Breast epithelium (tissue), 4 donors: ENCODE measurements around the gene MEIS3. TPM values are rescaled to one million over a fixed set of nuclear protein-coding genes. Genes with fewer than 3 reads are reported as not detected.
"Not testable (repeated sequence)": the region's sequence is repeated elsewhere in the genome, so short reads cannot be mapped to it uniquely, and the experiment has no call there.

Experiments
- DNase-seq, 2 donors: peaks; one replicate each; pipeline ENCODE4 v3.0.0-alpha.2; 2019; ENCODE audit warnings: low spot score in 2 of 2
- H3K27ac ChIP-seq, 2 donors: fragments of 200-600 bp; sonication (generic) in 1 of 2; one replicate each; pipeline ENCODE4 v1.5.1; 2016 to 2019; ENCODE audit warnings: mild to moderate bottlenecking in 1 of 2
- H3K27me3 ChIP-seq, 2 donors: fragments of 200-600 bp; sonication (generic) in 1 of 2; one replicate each; pipeline versions ENCODE4 v1.5.1 to v1.6.0; 2017 to 2019; ENCODE audit warnings: control low read depth in 1 of 2, mild to moderate bottlenecking in 1 of 2
- H3K36me3 ChIP-seq: fragments of 200-600 bp; one replicate; pipeline ENCODE4 v1.5.1; 2019
- H3K4me1 ChIP-seq, 2 donors: fragments of 200-600 bp; sonication (generic); one replicate each; pipeline ENCODE4 v1.5.1; 2016 to 2019; ENCODE audit warnings: control low read depth in 1 of 2
- H3K4me3 ChIP-seq, 3 donors: fragments of 200-600 bp; sonication (generic); 1 replicate in 2 of 3; 2 replicates in 1 of 3; pipeline ENCODE4 v1.5.1; 2016 to 2019; ENCODE audit warnings: mild to moderate bottlenecking in 3 of 3, moderate library complexity in 2 of 3
- H3K9me3 ChIP-seq, 2 donors: fragments of 200-600 bp; sonication (generic) in 1 of 2; one replicate each; pipeline ENCODE4 v1.5.1; 2016 to 2019; ENCODE audit warnings: control low read depth in 1 of 2
- CTCF ChIP-seq, 3 donors: fragments of 450-650 bp; IDR thresholded peaks; one replicate each; pipeline ENCODE4 v1.5.1; 2016 to 2017; ENCODE audit warnings: antibody characterized with exemption in 3 of 3, mild to moderate bottlenecking in 3 of 3, moderate library complexity in 3 of 3
- POLR2A ChIP-seq: fragments of 450-650 bp; IDR thresholded peaks from one replicate; pipeline ENCODE4 v1.6.1; 2016; ENCODE audit warnings: antibody characterized with exemption, mild to moderate bottlenecking, moderate library complexity
- POLR2AphosphoS5 ChIP-seq, 3 donors: sonication (generic); formaldehyde crosslinking; IDR thresholded peaks; one replicate each; pipeline ENCODE4 v1.6.1; 2017; ENCODE audit warnings: antibody characterized with exemption in 3 of 3
- intact Hi-C: fragments of 100-400 bp; cut with DNase I; formaldehyde crosslinking; loops from one replicate; pipeline ENCODE4 v1.15.1; 2023; ENCODE audit warnings: low total_unique reads
- total RNA-seq, 3 donors: library from RNA; depleted of rRNA; stranded (reverse); fragments of >200 nt; gene quantifications; one replicate each; pipeline ENCODE4 v1.1.0, GENCODE V29; 2016

MEIS3 gene
- total RNA-seq, 3 donors from 2014 or later, result 13.1 to 41.6 (median 17.1) TPM

DNA sequence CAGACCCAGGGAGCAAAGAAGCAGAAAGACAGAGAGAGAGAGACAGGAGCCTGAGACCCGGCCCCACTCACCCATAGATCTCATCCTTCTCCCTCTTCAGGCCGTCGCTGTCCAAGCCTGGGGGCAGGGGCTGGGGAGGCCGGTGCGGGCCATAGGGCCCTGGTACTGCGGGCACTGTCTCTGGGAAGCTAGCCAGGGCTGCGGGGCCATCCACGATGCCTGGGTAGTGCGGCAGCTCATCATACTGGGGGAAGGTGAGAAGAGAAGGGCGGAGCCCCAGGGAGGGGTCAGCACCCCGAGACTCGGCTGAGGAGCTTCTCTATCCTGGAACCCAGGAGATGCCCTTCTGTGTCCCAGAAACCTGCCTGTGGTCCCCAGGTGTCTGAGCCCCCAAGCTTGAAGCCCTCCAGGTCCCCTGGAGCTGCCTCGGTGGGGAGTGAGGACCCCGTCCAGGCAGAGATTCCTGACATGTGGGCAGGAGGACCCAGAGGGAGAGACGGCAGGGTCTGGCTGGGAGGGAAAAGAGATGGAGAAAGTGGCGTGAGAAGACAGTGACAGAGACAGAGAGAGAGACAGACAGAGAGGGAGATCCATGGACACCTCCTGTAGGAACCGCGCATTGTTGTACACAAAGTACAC lies 2.1 kb downstream of the MEIS3 start:
- Histone ChIP-seq H3K27me3 (peaks cover 6 to 31% of the 10 kb centered on the region in 2 donors), H3K36me3 (no peaks in the 10 kb centered on the region), H3K27ac (no peak overlapping the region), H3K4me1 (no peaks in the 10 kb centered on the region), H3K9me3 (no peaks in the 10 kb centered on the region), H3K4me3 (peak overlapping the region in 1 of 3 donors; percentile 86)
- intact Hi-C loops, result no loop called here
- TF ChIP-seq POLR2A (no peak), CTCF (IDR thresholded peaks at IDR 0.05) (no peak), POLR2AphosphoS5 (IDR thresholded peaks at IDR 0.05) (no peak)
- DNase-seq, result no peak

DNA sequence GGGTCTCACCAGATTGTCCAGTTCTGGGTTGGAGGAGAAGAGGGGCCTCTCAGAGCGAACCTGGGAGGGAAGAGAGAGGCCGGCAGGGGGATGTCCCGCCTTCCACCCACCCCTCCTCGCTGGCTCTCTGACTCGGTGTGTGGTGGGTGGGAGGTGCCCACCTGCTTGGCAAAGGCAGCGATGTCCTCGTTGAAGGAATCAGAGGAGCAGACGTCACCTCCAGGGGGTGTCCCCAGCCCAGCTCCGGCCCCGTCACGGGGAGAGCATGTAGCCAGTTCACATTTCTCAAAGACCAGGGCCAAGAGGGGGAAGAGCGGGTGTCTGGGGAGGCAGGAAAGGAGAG lies 2.7 kb downstream of the MEIS3 start:
- Histone ChIP-seq H3K4me1 (no peaks in the 10 kb centered on the region), H3K27ac (no peak overlapping the region), H3K27me3 (peaks cover 6 to 25% of the 10 kb centered on the region in 2 donors), H3K9me3 (no peaks in the 10 kb centered on the region), H3K4me3 (no peak overlapping the region), H3K36me3 (no peaks in the 10 kb centered on the region)
- DNase-seq, result no peak
- intact Hi-C loops, result no loop called here
- TF ChIP-seq CTCF (IDR thresholded peaks at IDR 0.05) (no peak), POLR2A (no peak), POLR2AphosphoS5 (IDR thresholded peaks at IDR 0.05) (no peak)

- no peak for DNase-seq
- intact Hi-C loops, result no loop called here
- H3K4me1 ChIP-seq, result no peaks in the 10 kb centered on the region
- no peak overlapping the region for H3K4me3 ChIP-seq
- no peaks in the 10 kb centered on the region for H3K9me3 ChIP-seq
- TF ChIP-seq CTCF (IDR thresholded peaks at IDR 0.05), result no peak
- peaks cover 3 to 19% of the 10 kb centered on the region in 2 donors for H3K27me3 ChIP-seq
- no peak overlapping the region for H3K27ac ChIP-seq
- H3K36me3 ChIP-seq, result no peaks in the 10 kb centered on the region
These were observed 3.2 kb downstream of the MEIS3 start for GRCh38 chr19:47415953-47416642.

DNA sequence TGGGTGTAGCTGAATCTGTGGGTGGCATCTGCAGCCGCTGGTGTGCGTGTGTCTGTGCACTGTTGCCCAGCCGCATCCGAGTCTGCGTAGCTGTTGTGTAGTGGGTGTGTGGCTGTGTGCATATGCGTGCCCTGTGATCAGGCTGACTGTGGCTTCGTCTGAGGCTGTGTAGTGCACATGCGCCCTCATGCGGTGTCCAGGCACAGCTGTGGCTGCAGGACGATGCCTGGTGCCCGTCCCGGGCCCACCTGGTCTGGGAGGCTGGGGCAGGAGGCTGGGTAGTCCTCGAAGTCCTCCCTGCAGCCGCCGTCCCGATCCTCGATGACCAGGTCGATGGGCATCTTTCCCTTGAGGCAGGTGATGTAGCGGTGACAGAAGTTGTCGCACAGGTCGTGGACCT lies 4.9 kb downstream of the MEIS3 start:
- no peak for DNase-seq
- H3K36me3 ChIP-seq, result no peaks in the 10 kb centered on the region
- H3K27me3 ChIP-seq, result peaks cover 2 to 6% of the 10 kb centered on the region in 2 donors
- H3K4me3 ChIP-seq, result no peak overlapping the region
- TF ChIP-seq CTCF (IDR thresholded peaks at IDR 0.05), result no peak
- TF ChIP-seq POLR2AphosphoS5 (IDR thresholded peaks at IDR 0.05), result no peak
- no peak for TF ChIP-seq POLR2A
- H3K9me3 ChIP-seq, result no peaks in the 10 kb centered on the region
- no peaks in the 10 kb centered on the region for H3K4me1 ChIP-seq
- H3K27ac ChIP-seq, result no peak overlapping the region
- intact Hi-C loops, result no loop called here

GRCh38 chr19:47413941-47414340 lies 5.4 kb downstream of the MEIS3 start:
- Histone ChIP-seq H3K4me3 (no peak overlapping the region), H3K36me3 (no peaks in the 10 kb centered on the region), H3K27ac (no peak overlapping the region), H3K27me3 (peaks cover 1 to 5% of the 10 kb centered on the region in 2 donors), H3K9me3 (no peaks in the 10 kb centered on the region), H3K4me1 (no peaks in the 10 kb centered on the region)
- DNase-seq, result no peak
- no peak for TF ChIP-seq POLR2AphosphoS5 (IDR thresholded peaks at IDR 0.05)
- intact Hi-C loops, result no loop called here

- DNase-seq, H3K4me1 ChIP-seq, H3K36me3 ChIP-seq, H3K27me3 ChIP-seq, intact Hi-C loops, H3K9me3 ChIP-seq, H3K4me3 ChIP-seq, H3K27ac ChIP-seq: not testable (repeated sequence)
These were observed 7.6 kb downstream of the MEIS3 start for GRCh38 chr19:47411696-47412095.
